Thyroid gland (tissue), 4 donors: ENCODE results near the gene ICAM5.

Source experiments
- CTCF ChIP-seq, 6 experiments: fragments of 200-600 bp in 3 of 6; fragments of 450-650 bp in 3 of 6; sonication (generic) in 3 of 6; IDR thresholded peaks; one replicate each; pipeline ENCODE4 v1.5.1; 2016 to 2019; ENCODE audit warnings: antibody characterized with exemption in 6 of 6, mild to moderate bottlenecking in 2 of 6, inconsistent platforms in 1 of 6, moderate library complexity in 1 of 6
- POLR2A ChIP-seq, 2 donors: fragments of 450-650 bp; IDR thresholded peaks; one replicate each; pipeline ENCODE4 v1.6.1; 2017; ENCODE audit warnings: antibody characterized with exemption in 2 of 2, mild to moderate bottlenecking in 2 of 2, moderate library complexity in 1 of 2

GRCh38 chr19:10332965-10333757 lies 43.4 kb downstream of the ICAM5 start, which contains the start of gene RAVER1:
- no peak for TF ChIP-seq CTCF (IDR thresholded peaks at IDR 0.05)
- peak in 1 of 2 donors; percentile 65 for TF ChIP-seq POLR2A (IDR thresholded peaks at IDR 0.05)
